Activated CD4-positive, alpha-beta memory T cell treated with anti-CD3 and anti-CD28 coated beads, Interleukin-2, amount 10 ng/mL, durations not matched to agents 7 days and 5 days (primary cell): Measurements from ENCODE around the gene RSF1. TPM values are rescaled to one million over a fixed set of nuclear protein-coding genes. Genes with fewer than 3 reads are reported as not detected.

Experiments used
- total RNA-seq, 2 experiments: library from RNA; stranded (reverse); gene quantifications; one replicate each; pipeline ENCODE4 v1.2.3, GENCODE V29; 2021

The RSF1 gene
- total RNA-seq, 2 experiments from 2014 or later: 58.6 to 62.5 TPM

Other genes starting within 250 kb of the RSF1 start
- gene AQP11, start 230.8 kb downstream of the RSF1 start, total RNA-seq: under 1 TPM; 0.60 to 0.78 TPM
- gene CLNS1A, start 182.9 kb downstream of the RSF1 start, total RNA-seq: 100 to 1,000 TPM; 101 to 104 TPM
- gene AAMDC, start 422 bp upstream of the RSF1 start, total RNA-seq: 10 to 100 TPM; 14.4 to 15.6 TPM
- gene INTS4, start 173.9 kb upstream of the RSF1 start, total RNA-seq: 10 to 100 TPM; 51.2 to 52.0 TPM
- under 1 TPM; 0.15 to 0.45 TPM for gene KCTD14, start 202.6 kb upstream of the RSF1 start, total RNA-seq
- not detected for gene THRSP, start 243.1 kb upstream of the RSF1 start, total RNA-seq